ENCODE data around the gene NALF2.

- TF ChIP-seq CTCF (IDR thresholded peaks at IDR 0.05) (no peak), EP300 (IDR thresholded peaks at IDR 0.05) (no peak), POLR2A (IDR thresholded peaks at IDR 0.05; ENCODE audit: low read depth) (no peak), POLR2AphosphoS5 (IDR thresholded peaks at IDR 0.05) (no peak)
These were observed 14.5 kb upstream of the NALF2 start for GRCh38 chrX:69489625-69490024.

Data from esophagus muscularis mucosa (tissue), 4 donors.